ENCODE measurements around the gene ITPR1.
A peak's percentile ranks its signal among the peaks of the same experiment; 100 is the strongest.

ITPR1 gene

DNA sequence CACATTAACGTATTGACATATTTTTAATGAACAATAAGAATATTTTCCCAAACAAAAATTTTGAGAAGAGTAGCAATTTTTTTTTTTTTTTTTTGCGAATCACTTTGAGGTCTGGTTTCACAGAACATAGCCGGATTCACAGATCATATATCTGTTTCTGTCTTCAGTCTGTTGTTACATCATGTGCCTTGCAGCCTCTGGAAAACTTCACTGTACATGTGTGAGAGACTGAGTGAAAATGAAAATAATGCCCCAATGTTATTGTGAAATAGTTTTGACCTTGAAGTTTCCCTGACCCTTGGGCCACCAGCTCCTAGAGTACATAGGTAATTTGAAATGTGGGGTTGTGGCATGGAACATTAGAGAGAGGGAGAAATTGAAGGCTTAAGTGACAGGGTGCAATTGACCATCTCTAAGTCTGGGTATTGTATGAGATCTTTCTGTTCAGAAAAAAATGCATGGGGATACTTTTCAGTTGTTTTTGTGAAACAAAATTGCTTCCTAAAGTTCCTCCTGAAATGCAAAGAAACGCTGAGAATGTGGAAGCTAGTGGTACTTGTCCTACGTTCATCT is 14.0 kb downstream of the ITPR1 start:
- peak; percentile 78 for FAIRE-seq
- no peak for DNase-seq (ENCODE audit: extremely low spot score, insufficient read length, low read depth)

DNA sequence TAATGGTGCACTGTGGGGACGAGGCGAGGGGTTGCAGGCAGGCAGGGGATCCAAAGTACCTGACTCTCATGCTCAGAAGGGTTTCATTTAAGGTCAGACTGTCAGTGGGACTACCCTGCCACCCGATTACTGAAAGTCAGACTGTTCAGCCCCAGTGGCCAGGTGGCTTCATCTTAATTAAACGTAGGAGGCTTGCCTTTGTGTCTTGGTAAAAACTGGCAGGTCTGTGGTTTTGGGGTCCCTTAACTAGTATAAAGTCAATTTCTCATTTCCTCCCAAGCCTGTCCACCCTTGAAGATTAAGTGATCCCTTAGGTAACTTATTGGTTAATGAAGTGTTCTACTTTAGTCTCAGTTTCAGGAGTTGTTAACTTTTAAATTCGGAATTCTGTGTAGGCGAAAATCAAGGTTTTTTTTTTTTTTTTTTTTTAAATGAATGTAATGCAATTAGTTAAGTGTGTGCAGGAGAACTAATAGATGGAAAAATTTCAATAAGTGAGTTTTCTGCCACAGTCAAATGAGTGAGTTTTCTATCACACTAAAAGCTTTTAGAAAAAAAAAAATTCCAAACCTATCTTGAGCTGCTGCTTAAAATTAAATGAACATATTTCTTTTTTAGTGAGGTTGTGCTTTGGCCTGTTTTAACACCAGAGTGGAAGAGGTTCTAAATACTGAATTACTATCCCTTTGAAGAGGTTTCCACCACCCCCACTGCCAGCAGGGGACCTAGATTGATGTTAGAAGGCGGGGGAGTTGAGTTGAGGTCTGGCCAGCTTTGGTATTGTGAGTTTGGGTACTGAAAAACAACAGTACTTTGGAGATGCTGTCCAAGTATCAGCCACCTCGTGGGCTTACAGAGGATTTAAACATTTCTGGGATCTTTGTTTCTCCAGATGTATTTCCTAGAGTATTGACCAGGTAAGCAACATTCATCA is 15.2 kb downstream of the ITPR1 start:
- FAIRE-seq, result peak; percentile 96
- peak; percentile 30 for DNase-seq (ENCODE audit: extremely low spot score, insufficient read length, low read depth)

DNA sequence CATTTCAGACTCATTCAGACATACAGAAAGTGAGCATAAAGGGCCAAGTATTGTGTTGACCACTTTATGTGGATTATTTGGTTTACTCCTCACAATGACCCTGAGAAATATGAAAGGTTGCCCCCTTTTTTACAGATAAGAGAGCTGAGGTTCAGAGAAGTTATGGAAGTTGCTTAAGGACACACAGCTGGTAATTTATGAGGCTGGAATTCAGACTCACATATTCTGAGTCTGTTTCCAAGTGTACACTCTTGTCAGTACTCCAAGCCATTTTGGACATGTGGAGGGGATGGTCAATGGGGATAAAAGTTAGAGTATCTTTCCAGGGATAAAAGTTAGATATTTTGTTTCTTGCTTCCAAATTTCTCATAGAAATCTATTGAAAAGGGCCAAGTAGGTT is 15.9 kb downstream of the ITPR1 start:
- no peak for DNase-seq (ENCODE audit: extremely low spot score, insufficient read length, low read depth)
- FAIRE-seq, result no peak

DNA sequence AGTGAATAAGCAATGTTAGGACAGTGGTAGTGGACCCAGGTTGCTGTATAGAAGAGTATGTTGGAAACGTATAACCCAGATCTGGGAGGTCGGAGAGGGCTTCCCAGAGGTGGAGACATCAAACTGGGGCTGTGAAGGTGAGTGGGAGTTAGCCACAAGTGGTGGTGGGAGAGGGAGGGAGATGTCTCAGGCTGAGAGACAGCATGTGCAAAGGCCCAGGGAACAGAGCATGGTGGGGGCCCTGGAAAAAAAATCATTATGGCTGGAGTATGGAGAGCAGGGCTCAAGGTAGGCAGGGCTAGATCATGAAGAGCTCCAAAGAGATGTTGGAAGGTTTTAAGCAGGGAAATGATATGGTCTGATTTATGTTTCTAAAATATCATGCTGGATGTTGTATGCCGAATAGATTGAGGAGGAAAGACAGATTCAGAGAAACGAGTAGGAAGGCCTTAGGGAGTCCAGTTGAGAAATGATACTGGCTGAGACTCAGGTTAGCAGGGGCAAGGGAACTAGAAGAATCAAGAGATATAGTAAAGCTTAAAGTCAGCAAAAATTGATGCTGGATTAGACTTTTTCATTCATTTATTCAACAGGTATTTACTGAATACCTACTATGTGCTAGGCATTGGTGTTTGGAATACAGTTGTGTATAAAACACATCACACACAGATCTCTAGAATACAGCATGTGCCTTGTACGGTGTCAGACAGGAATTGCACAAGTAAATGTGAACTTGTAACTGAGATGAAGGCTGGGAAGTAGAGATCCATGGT is 17.0 kb downstream of the ITPR1 start:
- no peak for FAIRE-seq
- no peak for DNase-seq (ENCODE audit: extremely low spot score, insufficient read length, low read depth)

DNA sequence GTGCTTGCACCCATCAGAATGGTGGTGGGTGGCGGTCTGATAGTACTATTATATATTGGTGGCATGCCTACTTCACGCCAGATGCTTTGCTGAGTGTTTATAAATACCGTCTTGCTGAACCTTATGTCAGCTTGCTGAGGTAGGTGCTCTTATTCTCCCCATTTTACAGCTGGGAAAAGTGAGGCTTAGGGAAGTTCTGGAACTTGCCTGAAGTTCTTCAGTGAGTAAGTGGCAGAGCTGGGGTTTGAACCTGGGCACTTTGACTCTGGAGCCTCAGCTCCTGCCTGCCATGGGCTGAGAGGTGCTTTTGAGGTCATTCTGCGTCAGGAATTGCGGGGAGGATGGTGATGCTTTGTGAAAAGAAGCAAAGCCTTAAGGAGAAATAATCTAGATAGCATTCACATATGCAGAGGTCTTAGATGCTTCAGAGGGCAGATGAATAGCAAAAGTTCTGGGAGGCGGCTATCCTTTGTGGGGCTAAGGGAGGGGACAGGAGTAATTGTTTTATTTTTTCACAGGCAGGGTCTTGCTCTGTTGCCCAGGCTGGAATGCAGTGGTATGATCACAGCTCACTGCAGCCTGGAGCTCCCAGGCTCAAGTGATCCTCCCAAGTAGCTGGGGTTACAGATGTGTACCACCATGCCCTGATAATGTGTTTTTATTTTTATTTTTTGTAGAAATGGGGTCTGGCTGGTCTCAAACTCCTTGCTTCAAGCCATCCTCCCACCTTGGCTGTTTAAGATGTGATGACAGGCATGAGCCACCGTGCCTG is 18.5 kb downstream of the ITPR1 start:
- DNase-seq (ENCODE audit: extremely low spot score, insufficient read length, low read depth) (no peak), FAIRE-seq (no peak)

DNA sequence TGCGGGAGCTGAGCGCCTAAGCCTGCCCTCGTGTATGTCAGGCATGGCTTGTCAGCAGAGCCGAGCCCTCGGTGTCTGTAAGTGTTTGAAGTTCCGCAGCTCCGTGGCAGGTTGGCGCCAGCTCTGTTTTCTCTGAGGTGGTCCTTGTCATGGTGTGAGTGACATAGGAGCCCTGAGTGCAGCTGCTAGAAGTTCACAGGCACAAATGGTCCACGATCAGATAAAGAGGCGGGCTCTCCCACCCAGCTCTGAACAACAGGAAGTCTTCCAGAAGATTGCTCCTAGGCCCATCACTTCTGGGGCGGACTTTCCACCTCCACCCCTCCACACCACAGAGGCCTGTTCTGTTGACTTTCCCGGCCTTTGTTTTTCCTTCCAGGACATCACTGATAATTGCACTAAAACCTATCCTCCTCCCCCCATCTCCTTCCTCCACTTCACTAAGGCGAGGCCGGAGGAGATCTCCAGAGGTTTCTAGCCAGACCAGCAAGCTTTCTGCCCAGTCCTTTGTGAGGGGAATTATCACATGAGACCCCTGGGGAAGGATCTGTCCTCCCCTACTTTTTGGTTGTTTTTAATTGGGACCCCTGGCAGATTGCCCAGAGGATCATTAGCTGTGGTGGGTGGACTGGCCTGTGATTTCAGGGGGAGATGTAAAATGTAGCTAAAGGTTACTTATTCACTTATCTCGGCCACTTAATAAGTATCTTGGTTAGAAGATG is 19.9 kb downstream of the ITPR1 start:
- no peak for DNase-seq (ENCODE audit: extremely low spot score, insufficient read length, low read depth)

DNA sequence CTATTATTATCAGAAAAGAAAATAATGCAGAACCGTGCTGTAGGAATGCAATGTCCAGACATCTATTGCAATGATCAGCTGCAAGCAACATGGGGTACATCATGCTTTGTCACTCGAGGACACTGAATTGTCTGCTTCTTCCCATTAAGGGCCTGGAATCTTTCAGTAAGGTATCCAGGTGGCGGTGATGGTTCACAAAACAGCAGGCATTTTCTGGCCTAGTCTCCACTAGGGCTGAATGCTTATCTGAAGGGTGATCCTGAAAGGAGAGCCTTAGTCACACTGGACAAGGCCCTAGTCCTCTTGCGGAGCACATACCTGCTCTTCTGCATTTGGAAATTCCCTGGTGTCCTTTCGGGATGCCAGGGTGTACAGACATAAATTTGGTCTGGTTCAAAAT is 21.2 kb downstream of the ITPR1 start:
- FAIRE-seq (no peak), DNase-seq (ENCODE audit: extremely low spot score, insufficient read length, low read depth) (no peak)

More for the DNA sequence above, 19.9 kb downstream of the ITPR1 start:
- no peak for FAIRE-seq

DNA sequence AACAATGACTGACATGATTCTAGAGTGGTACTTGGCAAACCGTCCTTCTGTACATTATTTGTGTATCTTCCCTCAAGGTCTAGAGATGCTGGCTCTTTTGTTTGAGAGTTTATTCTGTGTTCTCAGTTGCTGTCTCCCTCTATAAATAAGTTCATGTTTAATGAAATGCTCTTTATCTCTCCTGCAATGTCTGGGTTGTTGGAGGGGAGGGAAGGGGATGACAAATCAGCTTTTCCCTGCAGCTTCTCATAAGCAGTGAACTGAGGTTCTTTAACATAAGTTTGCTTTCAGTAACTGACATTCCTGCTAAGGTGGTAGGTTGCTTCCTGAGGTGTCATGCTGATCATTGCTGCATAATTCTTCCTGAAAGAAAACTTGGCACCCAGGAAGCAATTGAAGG is 21.8 kb downstream of the ITPR1 start:
- no peak for DNase-seq (ENCODE audit: extremely low spot score, insufficient read length, low read depth)
- FAIRE-seq, result no peak

DNA sequence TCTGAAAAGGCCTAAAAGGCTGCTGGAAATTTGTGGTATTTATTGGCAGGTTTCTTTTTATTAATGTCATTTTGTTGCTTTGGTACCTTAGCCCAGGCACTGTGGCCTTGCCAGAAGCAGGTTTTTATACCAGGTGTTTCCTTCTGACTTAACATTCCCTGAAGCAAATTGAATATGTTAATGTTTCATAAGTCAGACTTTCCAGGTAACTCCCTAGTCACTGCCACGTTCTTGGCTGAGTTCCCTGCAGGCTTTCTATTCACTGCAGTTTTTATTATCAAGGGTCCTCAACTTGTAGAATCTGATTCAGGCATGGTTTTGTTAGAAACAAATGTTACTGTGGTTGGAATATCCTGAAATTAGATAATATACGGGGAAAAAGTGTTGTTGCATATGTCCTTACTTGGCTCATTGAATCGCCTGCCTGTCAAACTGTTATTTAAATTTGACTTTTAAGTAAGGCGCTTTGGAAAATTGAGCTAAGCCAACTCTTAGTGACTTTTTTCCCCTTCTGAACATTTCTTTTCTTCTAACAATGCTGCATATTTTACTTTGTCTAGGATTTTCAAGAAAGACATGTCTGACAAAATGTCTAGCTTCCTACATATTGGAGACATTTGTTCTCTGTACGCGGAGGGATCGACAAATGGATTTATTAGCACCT is 22.9 kb downstream of the ITPR1 start:
- DNase-seq (ENCODE audit: extremely low spot score, insufficient read length, low read depth) (no peak), FAIRE-seq (no peak)

DNA sequence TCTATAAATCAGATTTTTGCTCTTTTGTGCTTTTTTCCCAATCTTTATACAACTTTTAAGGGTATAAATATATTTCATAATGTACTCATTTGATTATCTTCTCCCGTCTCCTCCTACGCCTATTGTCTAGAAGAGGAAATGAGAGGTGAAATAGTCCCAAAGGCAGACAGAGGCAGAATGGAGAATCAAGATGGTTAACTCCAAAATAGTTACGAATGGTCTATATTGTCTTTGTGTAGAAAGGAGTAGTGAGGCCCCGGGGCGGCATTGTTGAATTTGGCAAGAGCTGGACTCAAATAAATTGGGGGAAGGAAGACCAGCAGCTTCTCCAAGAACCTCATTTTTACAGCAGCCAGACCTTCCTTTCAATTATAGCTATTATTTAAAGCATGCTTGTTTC is 23.9 kb downstream of the ITPR1 start:
- FAIRE-seq, result no peak
- no peak for DNase-seq (ENCODE audit: extremely low spot score, insufficient read length, low read depth)

DNA sequence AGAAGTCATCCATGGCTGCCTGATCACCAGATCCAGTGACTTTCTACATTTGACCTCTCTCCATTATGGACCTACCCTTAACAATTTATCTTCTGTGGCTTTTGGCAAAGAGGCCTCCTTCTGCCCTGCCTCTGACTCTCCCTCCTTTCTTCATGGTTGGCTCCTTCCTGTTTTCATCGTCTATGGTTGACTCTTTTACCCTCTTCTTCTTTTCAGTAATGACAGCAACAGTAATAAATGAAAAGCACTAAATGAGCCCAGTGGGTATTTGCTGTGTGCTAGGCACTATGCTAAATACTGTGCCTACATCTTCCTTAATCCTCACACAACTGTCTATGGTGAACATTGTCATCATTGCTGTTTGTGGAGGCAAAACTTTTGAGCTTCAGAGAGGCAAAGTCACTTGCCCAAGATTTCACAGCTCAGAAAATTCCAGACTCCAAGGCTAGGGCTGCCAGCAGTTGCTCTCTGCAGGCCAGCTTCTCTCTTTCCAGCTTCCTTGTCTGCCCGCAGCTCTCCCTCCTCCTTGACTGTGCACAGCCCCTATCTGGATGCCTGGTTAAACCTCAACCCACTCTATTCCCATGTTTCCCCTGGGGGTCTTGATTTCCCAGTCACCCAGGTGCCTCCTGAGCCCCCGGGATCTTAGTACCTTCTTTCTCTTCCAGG is 24.6 kb downstream of the ITPR1 start:
- DNase-seq (ENCODE audit: extremely low spot score, insufficient read length, low read depth), result no peak
- no peak for FAIRE-seq

DNA sequence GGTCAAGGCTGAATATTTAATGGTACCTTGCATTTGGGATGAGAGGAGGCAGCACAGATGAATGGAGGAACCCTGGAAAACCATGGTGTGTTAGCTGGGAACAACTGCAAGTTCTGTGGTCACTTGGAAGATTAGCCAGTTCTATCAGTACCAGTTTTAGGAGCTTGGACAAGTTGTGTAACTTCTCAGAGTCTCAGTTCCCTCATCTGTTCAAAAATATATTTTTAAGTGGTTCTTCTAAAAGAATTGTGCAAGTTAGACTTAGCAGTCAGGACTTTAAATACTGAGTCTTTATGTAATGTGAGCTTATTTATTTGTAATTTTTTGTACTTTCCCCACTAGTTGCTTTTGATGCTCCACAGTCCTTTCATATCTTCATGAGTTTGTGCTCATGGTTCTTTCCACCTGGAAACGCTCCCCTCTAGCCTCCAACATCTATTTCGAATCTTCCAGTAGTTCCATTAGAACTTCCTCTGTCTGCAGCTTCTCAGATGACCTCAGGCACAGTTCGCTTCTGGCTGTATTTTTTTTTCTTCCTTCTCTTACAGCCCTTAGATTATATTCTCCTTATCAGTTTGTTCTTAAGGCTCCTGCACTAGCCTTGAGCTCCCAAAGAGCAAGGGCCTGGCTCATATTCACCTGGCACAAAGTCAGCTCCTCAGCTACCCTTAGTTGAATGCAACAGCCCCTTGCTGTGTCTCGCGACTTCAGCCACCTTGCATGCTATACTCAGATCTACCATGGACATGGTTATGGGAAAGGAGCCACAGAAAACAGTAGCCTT is 27.1 kb downstream of the ITPR1 start:
- FAIRE-seq (no peak), DNase-seq (ENCODE audit: extremely low spot score, insufficient read length, low read depth) (no peak)

DNA sequence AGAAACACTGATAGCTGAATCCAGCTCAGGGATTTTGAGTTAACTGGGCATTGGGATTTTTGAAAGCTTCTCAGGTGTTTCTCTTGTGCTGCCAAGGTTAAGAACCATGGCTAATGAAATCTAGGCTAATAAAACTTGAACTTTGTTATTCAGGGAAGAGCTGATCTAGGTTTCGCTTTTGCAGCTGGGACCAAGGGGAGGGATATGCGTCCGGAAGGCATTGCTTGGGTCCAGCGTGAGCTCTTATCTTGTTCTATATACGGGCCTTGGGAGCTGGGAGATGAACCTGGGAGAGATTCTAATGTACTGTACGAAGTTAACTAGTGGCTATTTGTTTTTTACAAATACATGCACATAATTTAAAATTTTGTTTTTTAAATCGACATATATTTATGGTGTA is 29.8 kb downstream of the ITPR1 start:
- no peak for DNase-seq (ENCODE audit: extremely low spot score, insufficient read length, low read depth)
- no peak for FAIRE-seq

DNA sequence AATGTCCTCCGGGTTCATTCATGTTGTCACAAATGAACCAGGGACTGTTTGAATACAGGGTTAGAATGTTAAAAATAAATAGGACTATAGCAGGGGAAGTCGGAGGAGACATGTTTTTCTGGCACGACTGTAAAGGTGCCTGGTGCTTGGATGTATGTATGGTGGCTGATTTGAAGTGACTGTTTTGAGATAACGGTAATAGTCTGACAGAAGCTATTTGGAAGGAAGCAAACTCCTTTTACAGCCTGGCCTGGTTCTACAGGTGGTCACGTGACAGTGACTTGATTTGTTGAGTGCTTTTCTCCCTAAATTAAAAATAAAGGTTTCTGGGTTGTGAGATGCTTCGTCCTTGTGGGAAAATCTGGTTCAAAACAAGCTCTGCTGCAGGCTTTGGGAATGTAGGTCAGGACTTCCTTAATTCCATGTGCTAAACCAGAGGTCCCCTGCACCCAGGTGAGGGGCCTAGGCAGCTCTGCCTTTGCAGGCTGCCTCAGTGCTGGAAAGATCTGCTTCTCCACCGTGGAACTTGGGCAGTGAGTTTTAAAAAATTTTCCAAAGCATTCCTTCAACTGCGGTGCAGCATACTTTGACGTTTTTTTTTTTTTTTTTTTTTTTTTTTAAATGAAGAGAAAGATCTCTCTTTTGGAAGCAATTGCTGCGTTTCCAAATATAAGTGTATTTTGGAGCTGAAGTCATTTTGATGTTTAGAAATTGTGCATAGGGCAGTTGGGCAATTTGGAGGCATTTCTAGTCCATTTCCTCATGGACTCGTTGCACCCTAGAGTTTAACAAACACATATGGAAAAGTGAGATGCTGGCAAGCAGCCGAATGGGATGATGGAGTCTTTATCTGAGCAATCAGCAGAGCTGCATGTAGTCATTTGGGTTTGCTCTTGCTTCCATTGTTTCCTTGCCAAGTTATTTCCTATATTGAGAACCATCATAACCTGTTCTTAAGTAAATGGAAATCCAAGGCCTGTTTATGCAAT is 30.9 kb downstream of the ITPR1 start:
- FAIRE-seq (no peak), DNase-seq (ENCODE audit: extremely low spot score, insufficient read length, low read depth) (no peak)

DNA sequence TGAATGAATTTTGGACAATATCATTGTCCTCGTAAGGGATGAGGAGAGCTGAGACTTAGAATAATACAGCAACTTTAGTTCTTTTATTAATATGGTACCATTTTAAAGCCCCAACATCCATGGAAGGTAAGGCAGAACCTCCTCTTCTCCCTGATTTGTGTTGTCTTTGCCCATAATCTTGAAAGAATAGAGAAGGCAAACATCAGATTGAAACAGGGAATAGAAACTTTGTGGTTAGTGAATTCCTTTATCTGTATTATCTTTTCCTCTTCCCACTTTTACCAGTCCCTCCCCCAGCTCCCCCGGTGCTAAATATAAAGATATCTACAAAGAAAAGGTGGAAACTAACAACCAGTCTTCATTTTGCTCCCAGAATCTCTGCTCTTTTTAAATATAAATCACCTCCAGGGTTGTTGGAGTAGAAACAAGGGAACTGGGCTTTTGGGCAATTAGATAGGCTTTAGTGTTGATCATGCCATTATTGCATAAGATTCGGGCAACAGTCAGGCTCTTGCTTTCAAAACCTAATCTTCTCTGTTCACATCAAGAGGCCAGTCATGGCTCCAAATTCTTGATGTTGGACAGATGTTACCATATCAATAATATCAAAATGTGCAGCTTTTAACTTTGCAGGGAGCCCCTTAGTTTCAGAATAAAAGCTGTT is 32.5 kb downstream of the ITPR1 start:
- DNase-seq (ENCODE audit: extremely low spot score, insufficient read length, low read depth) (no peak), FAIRE-seq (no peak)

DNA sequence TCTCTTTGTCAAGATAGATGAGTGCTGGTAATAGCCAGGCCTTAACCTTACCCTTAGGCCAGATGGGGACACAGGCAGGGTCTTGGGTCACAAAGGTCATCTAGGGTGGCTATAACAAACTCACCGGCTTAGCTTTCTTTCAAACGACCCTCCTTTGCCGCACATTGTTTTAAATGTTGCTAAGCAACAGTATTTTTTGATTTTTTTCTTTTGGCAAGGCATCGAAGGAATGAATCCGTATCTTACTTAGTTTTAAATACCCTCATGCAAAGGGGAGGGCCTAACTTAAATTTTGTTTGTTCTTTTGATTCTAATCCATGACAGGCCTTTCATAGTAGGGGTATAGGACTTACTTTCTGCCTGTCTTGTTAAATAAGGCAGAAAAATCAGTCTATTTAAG is 35.2 kb downstream of the ITPR1 start:
- no peak for DNase-seq (ENCODE audit: extremely low spot score, insufficient read length, low read depth)
- no peak for FAIRE-seq
